NCI-H1417 treated with DMSO at 0.1 percent for 48 hours (cell line): ENCODE data around the gene EPS8L3.
"Not testable (repeated sequence)": the region's sequence is repeated elsewhere in the genome, so short reads cannot be mapped to it uniquely, and the experiment has no call there.

Source experiments
- DNase-seq: peaks from one replicate; lab custom pipeline; 2025; lab: John Stamatoyannopoulos, UW

The EPS8L3 gene

DNA sequence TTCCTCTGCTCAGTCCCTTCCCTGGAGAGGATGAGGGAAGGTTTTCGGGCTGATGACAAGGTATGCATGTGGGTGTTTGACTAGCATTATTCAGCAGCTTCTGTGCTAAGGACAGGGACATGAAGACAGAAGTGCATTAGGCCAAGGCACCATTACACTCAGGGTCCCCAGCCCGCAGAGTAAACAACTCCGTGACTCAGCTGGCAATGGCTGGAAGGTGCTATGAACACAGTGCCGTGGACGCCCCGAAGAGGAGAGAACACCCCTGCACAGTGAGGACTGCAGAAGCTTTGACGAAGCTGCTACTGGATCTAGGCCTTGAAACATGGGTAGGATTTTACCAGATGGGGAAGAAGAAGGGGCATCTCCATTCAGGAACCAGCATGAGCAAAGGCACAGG is 13.7 kb upstream of the EPS8L3 start:
- DNase-seq = no peak

DNA sequence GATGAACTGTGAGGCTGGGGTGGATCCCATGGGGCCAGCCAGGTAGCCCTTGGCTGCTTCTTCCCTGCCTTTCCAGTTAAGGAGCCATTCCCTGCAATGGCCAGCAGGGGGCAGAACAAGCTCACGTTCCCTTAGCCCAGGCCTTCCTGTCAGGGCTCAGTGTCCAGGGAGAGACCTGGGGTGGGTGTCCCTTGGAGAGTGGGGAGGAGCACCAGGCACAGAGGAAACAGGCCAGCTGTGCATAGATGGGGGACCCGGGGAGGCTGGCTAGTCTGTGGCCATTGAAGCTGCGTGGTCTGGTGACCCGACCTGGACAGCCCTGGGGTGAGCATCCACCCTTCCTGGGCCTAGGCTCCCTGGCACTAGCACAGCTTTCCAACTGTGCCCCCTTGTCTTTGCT is 13.2 kb upstream of the EPS8L3 start:
- no peak for DNase-seq

DNA sequence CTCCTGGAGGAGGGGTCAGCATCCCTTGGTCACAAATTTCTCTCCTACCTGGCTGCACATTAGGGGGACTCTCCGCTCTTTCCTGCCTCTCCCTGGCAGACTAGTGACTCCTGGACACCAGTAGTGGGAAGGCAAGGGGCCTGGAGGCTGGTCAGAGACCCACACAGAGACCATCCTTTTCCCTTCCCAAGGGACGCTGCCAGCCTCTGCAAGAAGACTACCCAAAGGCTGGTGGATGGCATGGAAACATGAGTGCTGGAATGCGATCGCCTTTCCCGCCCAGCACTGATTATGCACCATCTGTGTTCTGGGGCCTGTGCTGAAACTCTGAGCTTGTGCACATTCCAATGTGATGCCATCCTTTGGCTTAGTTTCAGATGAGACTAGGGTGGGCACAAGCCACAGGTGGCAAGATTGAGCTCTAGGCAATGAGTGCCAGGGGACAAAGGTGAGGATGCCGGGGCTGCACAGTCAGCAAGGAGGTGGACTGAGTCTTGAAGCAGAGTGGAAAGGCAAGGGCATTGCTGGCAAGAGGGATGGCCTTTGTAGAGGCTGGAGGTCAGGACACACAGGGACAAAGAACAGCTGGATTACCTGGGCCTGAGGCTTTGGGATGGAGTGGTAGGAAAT is 12.6 kb upstream of the EPS8L3 start:
- DNase-seq = no peak

DNA sequence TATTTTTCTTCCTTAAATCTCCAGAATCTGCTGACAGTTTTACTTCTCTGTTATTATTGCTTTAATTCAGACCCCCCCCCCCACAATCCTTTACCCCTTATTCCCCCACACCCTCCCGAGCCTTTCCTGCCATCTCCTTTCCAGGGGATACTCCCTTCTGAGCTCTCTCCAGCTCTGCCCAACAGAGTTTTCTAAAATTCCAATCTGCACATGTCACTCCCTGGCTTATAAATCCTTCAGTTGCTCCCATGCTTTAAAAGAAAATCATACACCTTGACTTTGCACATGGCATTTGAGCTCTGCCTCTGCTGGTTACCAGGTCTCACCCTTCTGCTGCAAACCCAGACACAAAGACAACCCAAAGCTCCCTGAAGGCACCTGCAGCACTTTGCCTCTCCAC is 11.7 kb upstream of the EPS8L3 start:
- DNase-seq = no peak

DNA sequence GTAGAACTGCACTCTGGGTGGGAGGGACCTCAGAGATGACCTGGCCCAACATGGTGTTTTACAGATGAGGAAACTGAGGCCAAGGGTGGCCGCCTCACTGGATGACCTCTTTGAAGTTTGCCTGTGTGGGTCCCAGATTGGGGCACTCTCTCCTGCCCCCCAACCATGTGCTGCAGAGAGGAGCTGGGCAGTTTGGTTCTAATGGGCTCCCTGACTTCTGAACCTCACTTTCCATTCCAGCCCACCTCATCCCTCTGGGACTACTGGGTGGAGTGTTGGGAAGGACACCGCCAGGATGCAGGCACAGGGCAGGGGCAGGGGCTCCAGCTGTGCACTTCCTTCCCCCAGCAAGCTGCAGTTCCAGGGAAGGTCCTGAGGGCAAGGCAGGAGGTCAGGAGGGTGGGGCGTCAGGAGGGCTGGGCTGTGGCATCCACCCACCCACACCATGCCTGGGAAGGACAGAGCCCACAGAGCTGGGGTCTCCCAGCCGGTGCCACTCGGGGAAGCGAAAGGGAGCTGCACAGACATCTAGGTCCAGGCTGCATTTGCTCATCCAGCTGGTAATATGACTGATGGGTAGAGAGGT is 10.3 kb upstream of the EPS8L3 start:
- no peak for DNase-seq

DNA sequence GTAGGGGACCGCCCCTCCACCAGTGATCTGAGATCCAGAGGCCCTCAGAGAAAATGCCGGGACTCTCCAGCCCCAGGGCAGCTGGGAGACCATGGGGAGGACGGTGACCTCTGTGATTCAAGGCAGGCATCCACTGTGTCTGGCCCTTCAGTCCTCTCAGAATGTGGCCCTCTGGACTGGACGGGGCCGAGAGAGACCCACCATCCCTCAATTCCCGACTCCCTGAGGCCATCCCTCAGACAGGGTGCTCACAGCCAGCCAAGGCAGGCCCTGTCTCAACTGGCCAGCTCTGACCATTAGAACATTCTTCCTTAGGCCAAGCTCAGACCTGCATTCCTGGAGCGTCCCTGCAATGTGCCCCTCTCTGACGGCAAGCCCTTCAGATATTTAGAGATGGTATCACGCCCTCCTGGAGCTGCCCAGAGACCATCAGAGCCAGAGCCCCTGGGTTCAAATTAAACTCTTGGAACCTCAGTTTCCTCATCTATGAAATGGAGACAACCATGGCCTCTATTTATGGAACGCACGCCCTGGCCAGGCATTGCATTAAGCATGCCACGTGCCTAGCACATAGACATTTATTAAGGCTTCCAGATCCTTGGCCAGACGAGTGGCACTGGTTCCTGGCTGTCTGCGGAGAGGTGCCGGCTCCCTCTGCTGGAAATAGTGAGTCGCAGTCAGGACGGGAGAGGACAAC is 9.6 kb upstream of the EPS8L3 start:
- no peak for DNase-seq

DNA sequence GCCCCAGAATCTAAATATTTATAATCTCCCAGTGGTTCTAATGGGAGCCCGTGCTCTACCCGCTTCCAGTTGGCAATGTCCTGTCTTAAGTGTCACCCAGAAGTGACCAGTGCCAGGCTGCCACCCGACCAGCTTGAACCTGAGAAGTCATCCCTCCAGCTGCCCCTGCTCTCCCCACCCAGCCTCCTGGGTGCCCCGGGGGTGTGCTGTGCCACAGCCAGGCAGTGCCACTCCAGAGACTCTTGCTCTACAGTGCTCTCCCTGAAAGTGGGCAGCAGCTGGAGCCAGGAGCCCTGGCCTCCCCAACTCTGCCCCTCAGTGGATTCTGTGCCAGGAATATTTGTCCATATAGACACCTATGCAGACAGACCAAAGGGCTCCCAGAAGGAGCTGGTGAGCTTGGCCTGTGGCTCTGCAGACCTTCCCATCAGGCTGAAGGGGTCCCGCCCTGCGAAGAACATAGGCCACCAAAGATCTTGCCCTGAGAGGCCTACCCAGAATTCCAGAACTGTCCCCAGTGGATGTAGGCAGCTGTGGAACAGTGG is 9.0 kb upstream of the EPS8L3 start:
- no peak for DNase-seq

DNA sequence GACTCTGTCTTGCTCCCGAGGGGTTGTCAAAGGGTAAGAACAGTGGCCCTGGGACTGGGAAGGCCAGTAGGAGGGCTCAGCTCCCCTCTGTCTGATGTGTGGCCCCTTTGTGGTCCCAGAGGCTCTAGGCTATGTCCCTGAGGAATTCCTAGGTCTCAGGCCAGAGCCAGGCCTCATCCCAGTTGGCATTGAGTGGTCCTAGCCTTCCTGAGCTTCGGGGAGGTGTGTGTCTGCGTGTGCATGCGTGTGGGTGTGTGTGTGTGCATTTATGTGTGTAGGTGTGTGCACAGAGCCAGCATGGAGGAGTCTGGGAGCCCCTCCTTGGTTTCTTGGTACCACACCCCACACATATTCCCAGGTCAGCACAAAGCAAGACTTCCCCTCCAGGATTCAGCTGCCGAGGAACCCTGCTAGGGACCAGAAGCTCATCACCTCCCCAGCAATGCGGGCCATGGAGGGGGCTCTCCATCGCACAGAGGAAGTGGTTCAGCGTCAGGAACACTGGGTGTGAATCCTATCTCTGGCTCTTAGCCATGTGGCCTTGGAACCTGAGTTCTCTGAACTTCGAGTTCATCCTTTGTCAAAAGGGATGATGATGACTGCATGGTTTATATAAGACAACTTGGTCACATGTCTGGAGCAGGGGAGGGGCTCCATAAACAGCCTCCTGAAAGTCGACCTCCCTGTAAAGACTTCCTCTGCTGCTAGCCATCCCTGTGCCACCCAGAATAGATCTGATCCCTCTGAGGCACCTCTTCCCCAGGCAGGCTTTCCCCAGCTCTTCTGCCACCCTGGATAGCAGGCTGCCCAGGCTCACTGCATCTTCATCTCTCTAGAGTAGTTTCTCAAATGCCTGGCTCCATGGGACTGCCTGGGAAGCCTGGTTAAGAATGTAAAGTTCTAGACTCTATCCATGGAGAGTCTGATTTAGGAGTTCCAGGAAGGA is 8.3 kb upstream of the EPS8L3 start:
- no peak for DNase-seq

DNA sequence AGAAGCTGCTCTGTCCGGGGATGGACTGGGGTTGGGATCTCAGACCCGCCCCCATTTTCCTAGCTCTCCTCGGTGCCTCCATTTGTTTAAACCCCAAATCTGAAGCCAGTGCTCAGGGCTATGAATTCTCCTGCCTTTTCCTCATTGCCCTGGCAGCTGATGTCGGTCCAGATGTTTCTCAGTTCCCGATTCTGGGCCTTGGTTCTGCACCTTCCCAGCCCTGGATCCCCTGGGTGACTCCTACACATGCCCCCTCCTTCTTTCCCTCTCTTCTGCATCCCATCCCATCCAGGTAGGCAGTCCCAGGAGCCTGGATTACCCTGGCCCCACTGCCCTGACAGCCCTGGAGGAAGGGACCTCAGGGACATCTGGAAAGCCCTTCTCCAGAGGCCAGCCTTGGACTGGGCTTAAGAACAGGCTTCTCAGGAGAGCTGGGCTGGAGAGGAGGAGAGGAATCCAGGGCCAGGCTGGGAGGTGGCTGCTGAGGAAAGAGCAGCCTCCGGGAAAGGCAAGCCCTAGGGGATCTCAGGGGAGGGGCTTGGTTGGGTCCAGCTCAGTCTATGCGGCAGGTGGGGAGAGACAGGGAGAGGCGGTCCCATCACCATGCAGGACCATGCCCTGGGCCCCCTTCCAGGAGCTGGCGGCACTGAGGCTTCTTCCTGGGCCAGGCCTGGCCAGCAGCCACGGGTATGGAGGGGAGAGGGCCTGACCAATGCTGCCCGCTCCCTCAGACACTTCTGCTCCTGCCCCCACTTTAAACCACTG is 6.8 kb upstream of the EPS8L3 start:
- no peak for DNase-seq

DNA sequence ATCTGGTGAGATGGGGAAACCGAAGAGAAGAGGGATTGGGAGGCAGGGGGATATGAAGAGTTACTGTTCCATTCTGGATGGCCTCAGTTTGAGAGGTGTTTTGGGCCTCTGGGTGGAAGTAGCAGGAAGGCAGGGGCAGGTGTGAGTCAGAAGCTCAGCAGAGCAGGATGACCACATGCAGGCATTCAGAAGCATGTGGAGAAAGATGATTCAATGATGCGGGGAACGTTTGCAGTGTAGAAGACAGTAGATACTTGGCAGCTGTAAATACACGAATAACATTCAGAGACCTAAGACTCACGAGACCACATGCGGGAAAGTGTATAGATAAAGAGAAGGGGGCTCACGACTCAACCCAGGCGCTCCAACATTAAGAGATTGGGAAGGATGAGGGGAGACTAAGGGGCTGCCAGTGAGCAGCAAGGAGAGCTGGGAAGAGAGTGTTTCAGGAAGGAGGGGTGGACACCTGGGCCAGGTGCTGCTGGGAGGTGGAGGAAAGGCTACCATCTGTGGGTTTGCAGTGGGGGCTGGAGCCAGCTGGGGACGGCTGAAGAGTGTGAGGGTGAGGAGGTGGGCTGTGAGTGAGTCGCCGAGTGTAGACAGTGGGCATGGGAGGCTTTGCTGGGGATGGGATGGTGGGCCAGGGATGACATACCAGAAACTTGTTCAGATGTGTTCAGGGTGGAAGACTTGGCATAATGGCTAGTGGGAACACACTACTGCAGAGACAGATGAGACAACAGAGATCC is 5.8 kb upstream of the EPS8L3 start:
- DNase-seq = no peak

DNA sequence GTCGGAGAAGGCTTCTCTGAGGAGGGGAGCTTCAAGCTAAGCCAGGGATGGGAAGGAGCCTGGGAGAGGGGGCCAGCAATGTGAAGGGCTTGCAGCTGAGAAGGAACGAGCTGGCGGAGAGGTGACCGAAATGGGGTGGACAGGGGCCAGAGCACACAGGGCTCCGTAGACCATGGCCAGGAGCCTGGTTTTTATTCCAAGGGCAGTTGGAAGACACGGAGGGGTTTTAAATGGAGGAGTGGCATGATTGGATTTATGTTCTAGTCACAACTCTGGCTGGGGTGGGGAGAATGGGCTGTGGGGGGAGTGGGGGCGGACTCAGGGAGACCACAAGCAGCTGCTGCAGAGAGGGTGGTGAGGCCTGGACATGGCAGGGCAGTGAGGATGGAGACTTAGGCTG is 5.1 kb upstream of the EPS8L3 start:
- DNase-seq = no peak

DNA sequence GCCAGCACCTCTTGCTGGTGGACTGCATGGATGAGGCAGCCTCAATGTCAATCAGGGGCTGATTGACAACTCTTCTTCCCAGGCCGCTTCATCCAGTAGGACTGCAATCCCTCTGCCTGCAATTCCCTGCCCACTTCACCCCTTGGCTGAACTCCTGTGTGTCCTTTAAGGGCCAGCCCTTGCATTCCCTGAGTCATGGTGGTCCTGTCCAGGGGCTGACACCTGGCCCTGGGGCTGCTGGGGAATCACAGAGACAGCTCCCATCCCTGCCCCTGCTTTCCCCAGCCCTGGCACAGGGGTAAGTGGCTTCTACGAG is 4.6 kb upstream of the EPS8L3 start:
- DNase-seq = no peak

DNA sequence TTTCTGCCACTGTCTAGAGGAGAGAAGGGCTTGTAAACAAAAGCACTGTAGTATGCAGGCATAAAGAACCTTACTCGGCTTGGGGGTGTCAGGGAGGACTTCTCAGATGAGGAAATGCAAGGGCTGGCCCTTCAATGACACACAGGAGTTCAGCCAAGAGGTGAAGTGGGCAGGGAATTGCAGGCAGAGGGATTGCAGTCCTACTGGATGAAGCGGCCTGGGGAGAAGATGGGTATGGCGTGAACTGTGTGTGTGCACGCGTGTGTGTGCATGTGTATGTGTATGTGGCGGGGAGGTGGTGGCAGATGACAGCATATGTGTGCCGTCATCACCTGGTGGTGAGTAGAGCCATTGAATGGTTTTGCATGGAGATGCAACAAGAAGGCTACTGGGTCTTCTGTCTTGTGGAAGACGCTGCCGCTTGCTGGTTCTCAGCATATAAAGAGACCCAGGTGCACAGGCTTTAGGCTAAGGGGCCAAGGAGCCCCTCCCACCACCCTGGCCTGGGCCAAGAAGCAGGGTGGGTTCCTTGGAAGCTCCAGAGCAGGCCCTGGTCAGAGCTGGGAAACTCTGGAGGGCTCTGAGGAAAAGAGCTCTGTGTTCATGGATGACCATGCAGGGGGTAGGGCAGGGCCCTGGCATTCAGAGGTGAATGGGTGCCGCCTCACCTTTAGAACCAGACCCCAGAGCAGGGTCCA is 4.1 kb upstream of the EPS8L3 start:
- no peak for DNase-seq

DNA sequence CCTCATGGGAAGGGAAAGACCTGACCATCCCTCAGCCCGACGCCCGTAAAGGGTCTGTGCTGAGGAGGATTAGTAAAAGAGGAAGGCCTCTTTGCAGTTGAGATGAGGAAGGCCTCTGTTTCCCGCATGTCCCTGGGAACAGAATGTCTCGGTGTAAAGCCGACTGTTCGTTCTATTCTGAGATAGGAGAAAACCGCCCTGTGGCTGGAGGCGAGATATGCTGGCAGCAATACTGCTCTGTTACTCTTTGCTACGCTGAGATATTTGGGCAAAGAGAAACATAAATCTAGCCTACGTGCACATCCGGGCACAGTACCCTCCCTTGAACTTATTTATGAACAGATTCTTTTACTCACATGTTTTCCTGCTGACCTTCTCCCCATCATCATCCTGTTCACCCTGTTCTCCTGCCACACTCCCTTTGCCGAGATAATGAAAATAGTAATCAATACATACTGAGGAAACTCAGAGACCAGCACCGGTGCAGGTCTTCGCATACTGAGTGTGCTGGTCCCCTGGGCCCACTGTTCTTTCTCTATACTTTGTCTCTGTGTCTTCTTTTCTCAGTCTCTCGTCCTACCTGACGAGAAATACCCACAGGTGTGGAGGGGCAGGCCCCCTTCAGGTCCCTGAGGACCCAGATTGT is 3.4 kb upstream of the EPS8L3 start:
- not testable (repeated sequence) for DNase-seq

DNA sequence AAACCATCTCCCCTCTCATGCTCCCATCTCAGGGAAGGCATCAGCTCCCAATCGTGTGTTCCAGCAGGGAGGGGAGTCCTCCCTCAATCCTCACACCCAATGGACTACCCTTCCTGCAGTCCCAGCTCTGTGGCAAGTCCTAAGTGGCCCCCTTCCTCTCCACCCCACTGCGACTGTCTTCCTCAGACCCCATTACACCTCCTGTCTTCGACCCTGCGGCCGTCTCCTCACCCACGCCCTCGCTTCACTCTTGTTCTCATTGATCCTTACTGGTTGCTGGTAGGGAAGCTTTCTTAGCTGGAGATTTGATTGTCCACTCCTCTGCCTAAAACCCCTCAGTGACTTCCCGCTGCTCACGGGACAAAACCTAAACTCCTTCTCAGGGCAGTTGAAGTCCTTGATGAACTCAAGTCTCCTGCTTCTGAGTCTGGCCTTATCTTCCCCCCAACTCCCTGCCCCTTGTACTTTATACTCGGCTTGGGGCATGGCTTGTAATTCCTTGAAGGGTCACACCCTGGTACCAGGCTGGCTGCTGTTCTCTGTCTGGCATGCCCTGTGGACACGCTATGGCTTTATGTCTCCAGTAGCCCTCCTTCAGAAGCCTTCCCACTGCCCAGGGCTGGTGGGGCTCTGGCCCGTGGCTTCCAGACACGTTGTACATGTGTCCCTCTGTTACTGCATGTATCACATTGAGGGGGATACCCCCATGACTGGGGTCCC is 2.3 kb upstream of the EPS8L3 start:
- DNase-seq = no peak

DNA sequence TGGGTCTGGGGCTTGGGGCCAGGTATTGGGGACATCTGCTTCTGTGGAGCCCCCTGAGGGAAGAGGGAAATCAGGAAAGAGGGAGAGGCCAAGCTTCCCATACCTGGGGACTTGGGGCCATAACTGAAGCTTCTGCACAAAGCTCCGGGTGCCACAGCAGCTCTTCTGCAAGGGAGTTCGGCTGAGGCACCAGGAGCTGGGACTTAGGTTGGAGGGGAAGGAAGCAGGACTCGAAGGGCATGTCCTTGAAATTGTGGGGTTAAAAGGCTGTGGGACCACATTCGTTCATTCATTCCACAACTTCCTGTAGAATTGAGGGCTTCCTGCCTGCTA is 1.7 kb upstream of the EPS8L3 start:
- DNase-seq = no peak

DNA sequence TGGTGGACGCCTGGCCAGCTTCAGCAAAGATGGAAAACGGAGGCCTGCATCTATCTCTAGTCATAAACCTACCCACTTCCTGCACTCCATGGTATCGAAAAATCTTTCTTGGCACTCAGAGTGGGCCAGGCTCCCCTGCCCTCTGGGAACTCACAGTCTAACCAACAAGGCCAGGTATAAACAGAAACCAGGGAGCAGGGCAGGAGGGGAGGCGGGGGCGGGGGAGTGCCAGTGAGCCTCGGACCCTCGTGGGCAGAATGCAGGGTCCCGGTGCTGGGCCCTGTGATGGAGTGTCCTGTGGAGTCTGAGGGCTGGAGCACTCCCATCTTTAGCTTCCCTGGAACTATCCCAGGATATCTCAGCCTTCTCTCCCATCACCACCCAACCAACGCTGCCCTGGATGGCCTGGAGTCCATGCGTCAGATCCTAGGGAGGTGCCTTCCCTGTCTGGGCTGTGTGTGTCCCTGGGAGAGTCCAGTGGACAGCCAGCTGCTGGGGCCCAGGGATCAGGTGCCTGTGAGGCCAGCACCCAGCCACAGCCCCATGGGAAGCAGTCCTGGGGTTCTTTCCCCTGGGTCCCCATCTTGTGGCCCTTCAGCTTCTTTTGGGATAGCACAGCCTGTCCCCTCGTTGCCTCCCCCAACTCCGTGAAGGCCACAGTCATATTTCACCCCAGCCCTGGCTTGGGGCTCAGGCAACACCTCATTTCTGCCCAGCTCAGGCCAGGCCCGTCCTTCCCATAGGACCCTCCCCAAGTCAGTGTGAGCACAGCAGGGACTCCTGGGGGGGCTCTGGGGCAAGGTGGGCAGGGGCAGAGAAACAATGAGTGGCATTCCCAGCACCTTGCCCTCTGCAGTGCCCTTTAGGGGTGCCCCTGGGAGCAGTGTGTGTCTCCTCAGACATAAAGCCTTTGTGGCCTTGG is 1.1 kb upstream of the EPS8L3 start:
- no peak for DNase-seq
